NCI-H2196 (cell line): ENCODE measurements around the gene BMPR1B.

ENCODE experiments used
- DNase-seq: peaks from one replicate; lab custom pipeline; 2025; ENCODE audit not compliant: unreplicated experiment; lab: John Stamatoyannopoulos, UW

The BMPR1B gene

GRCh38 chr4:94947681-94948108 lies 189.9 kb downstream of the BMPR1B start:
- DNase-seq = no peak

- DNase-seq = no peak
Measured at GRCh38 chr4:94954251-94954650, 196.5 kb downstream of the BMPR1B start.

GRCh38 chr4:94957030-94957429 lies 199.3 kb downstream of the BMPR1B start:
- no peak for DNase-seq

GRCh38 chr4:94959307-94959706 lies 201.6 kb downstream of the BMPR1B start:
- DNase-seq = no peak

GRCh38 chr4:94960708-94961107 lies 203.0 kb downstream of the BMPR1B start:
- no peak for DNase-seq

GRCh38 chr4:94961420-94961819 lies 203.7 kb downstream of the BMPR1B start:
- no peak for DNase-seq

- DNase-seq = no peak
Measured at GRCh38 chr4:94962484-94962883, 204.7 kb downstream of the BMPR1B start.

GRCh38 chr4:94965852-94966251 lies 208.1 kb downstream of the BMPR1B start:
- DNase-seq = no peak

- no peak for DNase-seq
Measured at GRCh38 chr4:94968493-94968892, 210.7 kb downstream of the BMPR1B start.

GRCh38 chr4:94970650-94971049 lies 212.9 kb downstream of the BMPR1B start:
- DNase-seq = no peak

- DNase-seq = no peak
Measured at GRCh38 chr4:94974773-94975172, 217.0 kb downstream of the BMPR1B start.

- no peak for DNase-seq
Measured at GRCh38 chr4:94976371-94977011, 218.7 kb downstream of the BMPR1B start.

GRCh38 chr4:94978904-94979303 lies 221.1 kb downstream of the BMPR1B start:
- no peak for DNase-seq

- DNase-seq = no peak
Measured at GRCh38 chr4:94979621-94980020, 221.9 kb downstream of the BMPR1B start.

- no peak for DNase-seq
Measured at GRCh38 chr4:94995684-94996394, 238.1 kb downstream of the BMPR1B start.

GRCh38 chr4:95000076-95000648 lies 242.4 kb downstream of the BMPR1B start:
- no peak for DNase-seq

- no peak for DNase-seq
Measured at GRCh38 chr4:95004912-95005311, 247.2 kb downstream of the BMPR1B start.

GRCh38 chr4:95007998-95008397 lies 250.2 kb downstream of the BMPR1B start:
- no peak for DNase-seq

GRCh38 chr4:95013236-95013635 lies 255.5 kb downstream of the BMPR1B start:
- no peak for DNase-seq

- DNase-seq = no peak
Measured at GRCh38 chr4:95014068-95014467, 256.3 kb downstream of the BMPR1B start.

- no peak for DNase-seq
Measured at GRCh38 chr4:95017305-95018064, 259.7 kb downstream of the BMPR1B start.

GRCh38 chr4:95018785-95019184 lies 261.0 kb downstream of the BMPR1B start:
- DNase-seq = no peak
